GM19468 (cell line): ENCODE data around the gene RFX7.
"Not testable (repeated sequence)": the region's sequence is repeated elsewhere in the genome, so short reads cannot be mapped to it uniquely, and the experiment has no call there.

Experiments
- ATAC-seq: cut with Tn5 transposase; IDR thresholded peaks from one replicate; pipeline ENCODE4 v1.9.1; 2021; ENCODE audit warnings: mild to moderate bottlenecking, moderate library complexity, moderate number of reproducible peaks; ENCODE audit not compliant: unreplicated experiment; ENCODE audit errors: extremely low read depth

The RFX7 gene

DNA sequence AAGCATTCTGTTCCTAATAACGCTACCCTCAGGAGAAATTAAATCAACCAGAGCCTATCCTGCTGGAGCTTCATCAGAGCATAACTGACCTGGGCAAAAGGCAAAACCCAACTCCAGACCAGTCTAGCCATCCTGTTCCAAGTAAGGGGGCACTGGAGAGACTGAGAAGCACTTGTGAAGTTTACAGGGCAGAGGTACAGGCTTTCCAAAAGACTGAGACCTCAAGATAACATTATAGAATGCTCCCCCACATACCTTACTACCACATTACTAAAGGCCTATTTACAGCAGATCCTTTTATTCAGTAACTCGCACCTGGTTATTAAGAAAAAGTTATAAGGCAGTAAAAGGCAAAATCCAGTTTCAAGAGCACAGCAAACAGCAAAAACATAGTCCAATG, 35.5 kb downstream of the RFX7 start:
- no peak for ATAC-seq

DNA sequence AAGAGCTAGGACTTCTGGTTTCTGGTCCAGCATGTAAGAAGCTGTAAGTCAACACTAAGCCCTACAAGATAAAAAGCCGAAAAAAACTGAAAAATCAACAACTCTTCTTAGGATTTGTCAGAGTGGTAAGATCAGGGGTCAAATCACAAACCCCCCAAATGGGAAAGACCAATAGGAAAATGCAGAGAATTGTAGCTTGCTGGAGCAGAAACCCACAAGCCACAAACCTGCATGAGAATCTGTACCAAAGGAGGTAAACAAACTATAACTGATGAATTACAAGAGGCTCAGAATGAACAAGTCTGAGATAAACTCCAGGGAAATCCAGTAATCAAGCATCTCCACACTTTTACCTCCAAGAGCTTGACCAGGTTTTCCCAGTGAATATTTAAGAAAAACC, 36.0 kb downstream of the RFX7 start:
- no peak for ATAC-seq

DNA sequence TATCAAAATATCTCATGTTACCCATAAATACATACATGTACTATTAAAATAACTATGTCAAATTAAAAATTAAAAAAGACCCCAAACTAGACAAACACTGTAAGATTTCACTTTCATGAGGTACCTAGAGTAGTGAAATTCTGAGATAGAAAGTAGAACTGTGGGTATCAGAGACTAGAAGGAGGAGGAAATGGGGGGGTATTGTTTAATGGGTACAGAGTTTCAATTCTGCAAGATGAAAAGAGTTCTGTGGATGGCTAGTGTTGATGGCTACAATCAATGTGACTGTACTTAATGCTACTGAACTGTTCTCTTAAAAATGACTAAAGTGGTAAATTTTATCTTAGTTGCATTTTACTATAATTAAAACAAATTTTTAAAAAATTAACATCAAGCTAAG, 36.6 kb downstream of the RFX7 start:
- no peak for ATAC-seq

DNA sequence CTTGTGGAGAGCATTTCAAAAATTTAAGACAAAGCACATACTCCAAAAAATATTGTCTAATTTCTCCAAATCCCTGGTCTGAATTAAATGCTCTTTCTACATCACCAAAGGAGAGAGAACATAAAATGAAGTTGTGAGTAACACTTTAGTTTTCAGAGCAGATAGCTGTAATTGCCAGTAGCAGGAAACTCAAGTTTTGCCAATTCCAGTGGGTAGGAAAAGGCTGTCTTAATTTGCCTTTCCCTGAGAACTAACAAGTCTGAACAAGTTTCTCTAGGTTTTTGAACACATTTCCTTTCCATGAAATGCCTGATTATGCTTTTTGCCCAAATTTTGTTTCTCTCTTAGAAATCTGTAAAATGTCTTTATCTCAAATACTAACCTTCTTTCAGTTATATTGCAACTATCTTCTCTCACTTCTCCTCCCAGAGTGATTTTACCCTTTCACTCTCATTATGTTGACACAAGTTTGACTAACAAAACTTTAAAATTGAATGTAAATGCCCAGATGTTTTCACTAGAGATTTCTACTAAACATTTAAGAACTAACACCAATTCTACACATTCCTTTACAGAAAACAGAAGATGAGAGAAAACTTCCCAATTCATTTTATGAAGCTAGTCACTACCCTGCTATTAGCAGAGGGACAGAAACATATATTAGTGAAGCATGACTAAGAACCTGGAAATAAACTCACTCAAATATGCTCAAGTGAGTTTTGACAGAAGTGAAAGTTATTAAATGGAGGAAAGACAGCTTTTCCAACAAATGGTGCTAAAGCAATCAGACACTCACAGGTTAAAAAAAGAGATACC, 38.4 kb downstream of the RFX7 start:
- ATAC-seq: no peak

DNA sequence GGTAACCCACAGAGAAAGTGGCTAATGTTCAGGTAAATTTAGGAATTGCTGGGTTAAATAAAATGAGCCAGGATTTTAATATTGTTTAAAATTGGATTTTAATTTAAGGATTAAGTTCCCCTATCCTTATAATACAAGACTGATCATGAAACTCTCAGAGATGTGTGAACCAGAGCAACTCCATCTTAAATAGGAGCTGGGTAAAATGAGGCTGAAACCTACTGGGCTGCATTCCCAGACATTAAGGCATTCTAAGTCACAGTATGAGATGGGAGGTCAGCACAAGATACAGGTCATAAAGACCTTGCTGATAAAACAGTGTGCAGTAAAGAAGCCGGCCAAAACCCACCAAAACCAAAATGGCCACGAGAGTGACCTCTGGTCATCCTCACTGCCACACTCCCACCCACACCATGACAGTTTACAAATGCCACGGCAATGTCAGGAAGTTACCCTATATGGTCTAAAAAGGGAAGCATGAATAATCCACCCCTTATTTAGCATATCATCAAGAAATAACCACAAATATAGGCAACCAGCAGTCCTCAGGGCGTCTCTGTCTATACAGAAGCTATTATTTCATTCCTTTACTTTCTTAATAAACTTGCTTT, 40.3 kb downstream of the RFX7 start:
- ATAC-seq: not testable (repeated sequence)

DNA sequence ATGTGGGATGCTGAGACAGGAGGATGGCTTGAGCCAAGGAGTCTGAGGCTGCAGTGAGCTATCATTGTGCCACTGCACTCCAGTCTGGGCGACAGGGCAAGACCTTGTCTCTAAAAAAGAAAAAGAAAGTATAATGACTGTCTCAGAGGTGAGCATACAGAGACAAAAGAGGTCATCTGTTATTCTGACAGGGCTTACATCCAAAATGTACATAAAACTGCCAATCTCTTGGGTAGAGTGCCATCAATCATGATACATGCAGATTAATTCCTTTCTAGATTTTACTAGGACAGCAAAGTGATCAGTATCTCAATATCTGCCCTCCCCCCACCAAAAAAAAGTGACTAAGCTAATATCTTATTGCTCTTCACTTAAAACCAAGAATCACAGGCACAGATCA, 41.0 kb downstream of the RFX7 start:
- ATAC-seq: no peak

DNA sequence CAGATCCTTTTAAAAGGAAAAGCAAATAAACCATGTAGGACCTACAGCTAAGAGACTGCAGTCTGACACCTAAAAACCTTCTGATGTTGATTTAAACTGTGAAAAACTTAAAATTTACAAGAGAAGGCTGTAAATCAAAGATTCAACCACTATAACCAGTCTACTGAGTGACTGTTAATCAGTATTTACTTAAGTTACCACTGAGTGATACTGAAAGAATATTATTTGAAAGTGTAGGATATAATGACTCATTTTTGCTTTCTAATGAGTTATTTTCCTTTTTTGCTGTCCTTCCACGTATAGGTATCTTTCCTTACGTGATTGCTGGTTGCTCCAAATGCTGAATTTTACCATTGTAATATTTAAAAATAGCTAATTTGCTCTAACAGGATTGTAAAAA, 44.6 kb downstream of the RFX7 start:
- ATAC-seq: peak; percentile 48

DNA sequence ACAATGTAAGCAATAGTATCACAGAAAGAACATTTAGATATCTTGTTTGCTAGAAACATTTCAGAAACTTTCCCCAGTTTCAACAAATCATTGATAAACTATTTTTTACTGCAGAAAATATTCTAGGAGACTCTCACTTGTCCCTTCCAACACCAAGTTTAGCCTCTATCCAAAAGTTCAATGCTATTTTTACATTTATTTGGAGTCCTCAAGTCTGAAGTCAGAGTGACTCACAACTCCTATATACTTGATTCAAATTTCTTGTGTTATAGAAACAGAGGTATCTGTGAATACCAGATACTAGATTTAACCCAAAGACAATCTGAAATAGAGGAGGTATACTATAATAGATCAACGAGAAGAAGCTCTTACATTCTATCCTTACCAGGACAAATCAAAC, 49.6 kb downstream of the RFX7 start:
- ATAC-seq: no peak

DNA sequence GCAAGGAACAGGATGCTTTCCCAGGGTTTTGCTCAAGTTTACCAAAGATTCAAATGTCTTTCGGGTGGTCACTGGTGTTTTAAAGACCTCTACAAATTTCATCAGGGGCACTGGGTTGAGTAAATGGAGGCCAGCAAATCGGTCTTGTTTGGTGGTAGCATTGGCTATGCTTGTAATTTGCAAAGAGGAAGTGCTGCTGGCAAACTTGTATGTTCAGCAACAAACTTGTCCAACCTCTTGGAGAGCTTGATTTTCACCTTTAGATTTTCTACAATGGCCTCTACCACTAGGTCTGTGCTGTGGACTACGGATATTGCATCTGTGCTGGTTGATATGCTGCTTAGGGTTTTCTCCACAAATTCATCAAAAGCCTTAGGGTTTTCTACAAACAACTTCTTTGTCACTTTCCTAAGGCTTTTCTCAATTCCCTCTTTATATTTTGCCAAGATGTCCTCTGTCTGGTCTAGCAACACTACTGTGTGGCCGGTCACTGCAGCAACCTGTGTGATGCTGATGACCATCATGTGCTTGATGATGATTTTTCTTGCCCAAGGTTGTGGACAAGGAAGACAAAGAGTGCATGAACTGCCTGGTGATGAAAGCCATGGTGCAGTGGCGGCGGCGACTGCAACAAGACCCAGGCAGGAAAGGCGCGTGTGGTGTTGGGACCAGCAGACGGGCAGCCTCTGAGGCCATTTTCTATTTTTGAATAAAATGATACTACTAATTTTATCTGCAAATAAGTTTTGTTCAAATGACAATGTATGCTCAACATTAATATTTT, 50.8 kb downstream of the RFX7 start:
- ATAC-seq: no peak

DNA sequence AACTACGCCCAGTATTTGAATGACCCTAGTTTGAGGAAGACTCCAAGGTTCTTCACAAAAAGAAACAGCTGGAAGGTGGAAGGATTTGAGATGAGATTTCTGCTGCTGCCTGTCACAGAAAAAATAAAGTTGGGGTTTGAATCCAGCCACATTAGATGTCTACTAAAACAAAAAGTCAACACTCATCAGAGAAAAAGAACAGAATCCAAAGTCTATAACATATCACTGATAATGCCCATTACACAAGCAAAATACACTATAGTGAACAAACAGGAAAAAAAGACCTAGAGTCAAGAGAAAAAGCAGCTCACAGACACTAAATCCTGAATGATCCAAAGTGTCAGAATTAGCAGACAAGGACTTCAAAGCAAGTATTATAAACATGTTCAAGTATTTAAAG, 56.0 kb downstream of the RFX7 start:
- ATAC-seq: no peak

DNA sequence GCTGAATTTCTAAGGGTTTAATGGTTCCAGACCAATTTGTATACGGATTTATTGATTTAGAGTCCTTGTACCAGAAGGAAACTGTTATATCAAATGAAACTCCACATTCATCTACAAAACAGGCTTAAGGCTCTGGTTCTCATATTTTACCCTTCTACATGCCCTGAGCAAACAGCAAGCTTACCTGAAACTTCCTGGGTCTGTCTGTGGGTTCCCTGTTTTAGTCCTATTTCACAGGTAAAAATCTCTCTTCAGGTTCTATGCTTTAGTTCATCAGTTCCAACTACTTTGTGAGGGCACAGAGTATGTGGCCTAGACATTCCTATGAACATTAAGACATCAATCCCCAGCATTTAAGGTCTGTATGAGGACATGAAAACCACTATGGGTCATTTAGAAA, 57.7 kb downstream of the RFX7 start:
- ATAC-seq: no peak

DNA sequence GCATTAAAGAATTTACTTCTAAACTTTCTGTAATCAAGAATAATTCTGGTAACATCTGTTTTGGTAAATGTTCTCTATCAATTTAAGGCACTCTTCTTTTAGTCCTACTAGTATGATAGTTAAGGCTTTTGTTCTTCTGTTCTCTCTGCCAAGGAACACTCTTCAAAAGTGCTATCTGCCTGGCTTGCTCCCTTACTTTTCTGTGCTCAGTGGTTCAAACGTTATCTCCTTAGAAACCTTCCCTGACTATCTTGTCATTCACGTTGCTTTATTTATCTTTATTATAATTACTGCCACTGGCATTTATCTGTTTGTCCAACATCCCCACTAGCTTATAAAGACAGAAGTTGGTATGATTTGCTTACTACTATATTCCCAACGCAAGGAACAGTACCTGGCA, 59.2 kb downstream of the RFX7 start:
- ATAC-seq: no peak

DNA sequence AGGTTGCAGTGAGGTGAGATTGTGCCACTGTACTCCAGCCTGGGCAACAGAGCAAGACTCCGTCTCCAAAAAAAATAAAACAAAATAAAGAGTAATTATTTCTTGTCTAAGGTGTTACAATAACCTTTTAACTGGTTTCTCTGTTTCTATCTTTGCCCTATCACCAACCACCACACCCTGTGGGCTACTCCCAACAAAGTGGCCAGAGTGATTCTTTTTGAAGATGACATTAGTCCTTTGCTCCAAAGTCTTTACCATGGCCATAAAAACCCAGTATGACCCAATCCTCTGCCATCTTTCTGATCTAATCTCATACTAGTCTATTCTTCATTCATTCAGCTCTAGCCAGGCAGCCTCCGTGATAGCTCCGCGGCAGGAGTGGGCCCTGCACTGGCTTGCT, 62.8 kb downstream of the RFX7 start:
- no peak for ATAC-seq

DNA sequence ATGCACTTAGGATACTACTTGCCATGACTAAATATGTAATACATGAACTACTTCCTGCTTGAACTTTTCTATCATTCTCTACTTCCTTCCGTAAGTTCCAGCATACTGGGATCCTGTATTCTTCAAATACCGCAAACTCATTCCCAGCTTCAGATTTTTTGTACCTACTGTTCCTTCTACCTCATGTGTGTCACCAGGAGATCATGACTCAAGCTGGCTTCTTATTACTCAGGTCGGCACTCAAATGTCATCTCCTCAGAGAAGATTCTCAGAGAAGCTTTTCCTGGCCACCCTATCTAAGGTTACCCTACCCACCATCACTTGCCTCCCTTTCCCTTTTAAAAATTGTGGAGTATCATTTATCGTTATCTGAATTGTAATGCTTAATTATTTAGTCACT, 66.7 kb downstream of the RFX7 start:
- no peak for ATAC-seq

DNA sequence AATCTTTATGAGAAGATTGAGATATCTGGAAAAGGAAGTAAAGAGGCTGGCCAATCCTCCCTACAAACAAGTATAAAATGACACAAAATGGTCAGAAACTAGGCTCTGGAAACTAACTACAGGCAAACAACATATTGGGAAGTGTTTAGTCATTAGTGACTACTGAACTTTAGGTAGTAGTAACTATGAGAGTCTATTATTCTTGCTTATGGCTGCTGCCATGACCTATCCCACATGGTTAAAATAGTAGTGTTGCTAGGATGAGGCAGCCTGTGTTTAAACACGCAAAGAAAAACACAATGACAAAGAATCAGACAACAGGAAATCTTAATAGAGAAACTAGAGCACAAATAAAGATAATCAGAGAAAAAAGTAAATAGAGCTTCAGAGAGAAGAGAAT, 67.9 kb downstream of the RFX7 start:
- no peak for ATAC-seq

DNA sequence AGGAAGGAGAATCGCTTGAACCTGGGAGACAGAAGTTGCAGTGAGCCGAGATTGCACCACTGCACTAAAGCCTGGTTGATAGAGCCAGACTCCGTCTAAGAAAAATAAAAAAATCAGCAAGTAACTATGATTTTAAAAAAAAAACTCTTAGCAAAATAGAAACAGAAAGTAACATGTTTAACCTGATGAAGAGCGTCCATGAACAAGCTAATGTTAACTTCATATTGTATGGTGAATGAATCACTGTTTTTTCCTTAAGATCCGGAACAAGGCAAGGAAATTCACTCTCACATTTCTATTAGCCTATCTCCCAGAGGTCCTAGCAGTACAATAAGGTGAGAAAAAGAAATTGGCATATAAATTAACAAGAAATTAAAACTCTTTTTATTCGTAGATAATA, 69.0 kb downstream of the RFX7 start:
- ATAC-seq: no peak

DNA sequence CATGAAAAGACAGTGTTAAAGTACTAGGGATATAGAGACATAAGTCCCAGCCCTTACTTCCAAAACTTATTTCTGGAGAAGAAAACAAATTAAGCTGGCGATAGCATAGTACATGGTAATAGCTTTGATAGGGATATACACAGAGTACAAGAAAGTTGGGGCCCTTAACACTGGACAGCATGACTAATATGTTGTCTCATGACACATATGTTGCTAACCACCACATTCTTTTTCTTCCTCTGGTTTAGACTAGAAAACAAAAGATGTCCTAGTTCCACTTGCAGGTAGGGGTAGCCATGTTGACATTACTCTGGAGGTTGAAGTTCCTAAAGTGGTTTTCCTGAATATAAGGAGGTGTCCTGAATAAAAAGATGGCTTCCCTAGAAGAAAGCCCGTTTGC, 75.3 kb downstream of the RFX7 start:
- ATAC-seq: no peak

DNA sequence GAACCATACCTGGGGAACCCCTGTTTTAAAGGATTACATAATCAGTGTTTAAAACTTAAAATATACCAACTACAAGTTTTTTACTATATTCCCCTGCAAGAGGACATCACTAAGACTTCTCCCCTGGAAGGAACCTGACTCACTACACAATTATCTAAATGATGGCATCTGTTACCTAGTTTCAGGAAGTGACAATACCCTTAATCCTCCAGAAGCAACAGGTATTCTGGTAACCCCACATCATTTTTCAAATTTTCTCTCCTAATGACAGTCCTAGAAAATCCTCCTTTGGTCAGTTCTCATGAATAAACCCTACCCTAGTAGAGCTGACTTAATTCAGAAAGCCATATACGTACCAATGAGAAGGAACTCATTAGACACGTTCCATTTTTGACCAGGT, 78.4 kb downstream of the RFX7 start:
- ATAC-seq: no peak

DNA sequence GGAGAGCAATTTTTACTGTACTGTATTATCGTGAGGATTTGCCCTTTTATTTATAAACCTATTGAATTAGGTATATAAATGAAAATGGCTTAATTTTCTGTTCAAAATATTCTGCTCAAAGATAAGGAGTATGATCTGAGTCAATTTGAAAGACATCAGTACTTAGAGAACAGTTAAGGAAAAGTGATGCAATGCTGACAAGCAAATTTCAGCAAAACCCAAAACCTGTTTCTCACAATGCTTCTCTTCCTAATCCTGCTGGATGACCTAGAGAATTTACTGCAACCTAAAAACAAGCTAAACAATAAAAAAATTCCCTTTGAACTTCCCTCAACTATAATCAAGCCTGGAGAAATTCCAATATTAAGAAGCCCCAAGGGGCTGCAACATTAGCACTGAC, 82.7 kb downstream of the RFX7 start:
- no peak for ATAC-seq

DNA sequence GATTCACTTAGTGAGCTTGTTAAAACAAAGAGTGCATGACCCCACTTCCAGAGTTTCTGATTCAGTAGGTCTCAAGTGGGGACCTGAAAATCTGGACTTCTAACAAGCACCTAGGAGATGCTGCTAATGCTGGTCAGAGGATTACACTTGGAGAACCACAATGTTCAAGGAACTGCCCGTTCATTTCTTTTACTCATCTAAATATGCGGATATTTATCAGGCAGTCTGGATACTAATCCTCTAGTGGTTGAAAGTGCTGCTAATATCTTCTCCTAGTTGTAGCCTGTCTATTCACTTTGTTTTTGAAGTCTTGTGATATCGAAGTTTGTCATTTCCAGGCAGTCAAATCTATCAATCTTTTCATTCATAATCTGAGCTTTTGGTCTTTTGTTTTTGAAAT, 86.8 kb downstream of the RFX7 start:
- no peak for ATAC-seq

DNA sequence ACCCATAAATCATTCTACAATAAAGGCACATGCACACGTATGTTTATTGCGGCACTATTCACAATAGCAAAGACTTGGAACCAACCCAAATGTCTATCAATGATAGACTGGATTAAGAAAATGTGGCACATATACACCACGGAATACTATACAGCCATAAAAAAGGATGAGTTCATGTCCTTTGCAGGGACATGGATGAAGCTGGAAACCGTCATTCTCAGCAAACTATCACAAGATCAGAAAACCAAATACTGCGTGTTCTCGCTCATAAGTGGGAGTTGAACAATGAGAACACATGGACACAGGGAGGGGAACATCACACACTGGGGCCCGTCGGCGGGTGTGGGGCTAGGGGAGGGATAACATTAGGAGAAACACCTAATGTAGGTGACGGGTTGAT, 88.4 kb downstream of the RFX7 start:
- not testable (repeated sequence) for ATAC-seq
